ENCODE data around the gene NANS. TPM values are rescaled to one million over a fixed set of nuclear protein-coding genes. Genes with fewer than 3 reads are reported as not detected.
A peak's percentile ranks its signal among the peaks of the same experiment; 100 is the strongest.

Gene NANS
- total RNA-seq, 1 donor from 2014 or later = 41.4 TPM

DNA sequence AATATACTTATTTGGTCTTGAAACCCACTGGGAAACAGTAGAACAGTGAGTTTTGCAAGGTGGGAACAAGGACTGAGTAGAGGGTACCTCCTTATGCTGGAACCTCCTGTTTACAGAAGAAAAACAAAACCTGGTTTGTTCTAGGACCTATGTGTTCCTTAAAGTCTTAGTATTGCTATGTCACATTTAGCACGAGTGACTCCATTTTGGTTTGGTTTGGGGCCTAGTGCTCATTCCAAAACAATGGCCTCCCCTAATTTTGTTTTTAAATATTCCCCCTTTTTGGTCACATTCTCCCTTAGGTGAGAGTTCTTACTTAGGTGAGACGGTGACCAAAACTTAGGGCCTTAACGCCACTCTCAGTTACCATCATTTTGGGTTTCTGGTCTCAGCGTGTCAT lies 6.2 kb upstream of the NANS start:
- Mint-ChIP-seq H3K27me3 (ENCODE audit: unreplicated experiment) (peaks cover 1% of the 10 kb centered on the region), H3K4me3 (ENCODE audit: unreplicated experiment) (no peak overlapping the region), H3K4me1 (ENCODE audit: unreplicated experiment) (no peaks in the 10 kb centered on the region), H3K36me3 (ENCODE audit: low read depth, unreplicated experiment) (no peaks in the 10 kb centered on the region), H3K9me3 (ENCODE audit: unreplicated experiment) (no peaks in the 10 kb centered on the region), H3K27ac (ENCODE audit: unreplicated experiment) (no peak overlapping the region)
- TF ChIP-seq, protein P1, sequence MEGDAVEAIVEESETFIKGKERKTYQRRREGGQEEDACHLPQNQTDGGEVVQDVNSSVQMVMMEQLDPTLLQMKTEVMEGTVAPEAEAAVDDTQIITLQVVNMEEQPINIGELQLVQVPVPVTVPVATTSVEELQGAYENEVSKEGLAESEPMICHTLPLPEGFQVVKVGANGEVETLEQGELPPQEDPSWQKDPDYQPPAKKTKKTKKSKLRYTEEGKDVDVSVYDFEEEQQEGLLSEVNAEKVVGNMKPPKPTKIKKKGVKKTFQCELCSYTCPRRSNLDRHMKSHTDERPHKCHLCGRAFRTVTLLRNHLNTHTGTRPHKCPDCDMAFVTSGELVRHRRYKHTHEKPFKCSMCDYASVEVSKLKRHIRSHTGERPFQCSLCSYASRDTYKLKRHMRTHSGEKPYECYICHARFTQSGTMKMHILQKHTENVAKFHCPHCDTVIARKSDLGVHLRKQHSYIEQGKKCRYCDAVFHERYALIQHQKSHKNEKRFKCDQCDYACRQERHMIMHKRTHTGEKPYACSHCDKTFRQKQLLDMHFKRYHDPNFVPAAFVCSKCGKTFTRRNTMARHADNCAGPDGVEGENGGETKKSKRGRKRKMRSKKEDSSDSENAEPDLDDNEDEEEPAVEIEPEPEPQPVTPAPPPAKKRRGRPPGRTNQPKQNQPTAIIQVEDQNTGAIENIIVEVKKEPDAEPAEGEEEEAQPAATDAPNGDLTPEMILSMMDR (IDR thresholded peaks at IDR 0.05; ENCODE audit: unreplicated experiment) = no peak
- no peak for DNase-seq (ENCODE audit: low spot score)

DNA sequence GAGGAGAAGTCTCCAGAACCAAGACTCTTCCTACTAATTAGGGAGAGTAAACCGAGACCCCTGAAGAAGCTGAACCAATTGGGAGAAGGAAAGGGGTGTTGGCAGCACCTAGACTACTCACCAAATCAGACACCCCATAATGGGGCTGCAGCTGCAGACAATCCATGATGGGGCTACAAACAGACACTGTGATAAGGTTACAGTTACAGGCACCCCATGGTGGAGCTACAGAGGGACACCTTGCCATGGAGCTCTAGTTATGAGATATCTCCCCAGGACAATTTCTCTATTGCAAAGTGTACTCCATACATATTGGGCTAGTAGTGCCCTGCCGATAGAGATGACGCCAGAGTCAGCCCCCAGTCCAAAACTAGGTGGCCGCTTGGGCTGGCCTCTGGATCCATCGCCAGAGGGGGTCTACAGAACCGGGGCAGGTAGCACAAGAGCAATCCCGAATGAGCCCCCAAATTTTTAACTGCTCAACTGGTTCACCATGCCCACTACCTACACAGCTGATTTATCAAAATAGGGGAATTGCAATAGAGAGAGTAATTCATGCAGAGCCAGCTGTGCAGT lies 2.1 kb upstream of the NANS start:
- Mint-ChIP-seq H3K36me3 (ENCODE audit: low read depth, unreplicated experiment) (peaks cover 4% of the 10 kb centered on the region), H3K4me1 (ENCODE audit: unreplicated experiment) (peaks cover 7% of the 10 kb centered on the region), H3K27me3 (ENCODE audit: unreplicated experiment) (peaks cover 4% of the 10 kb centered on the region), H3K27ac (ENCODE audit: unreplicated experiment) (no peak overlapping the region), H3K4me3 (ENCODE audit: unreplicated experiment) (no peak overlapping the region), H3K9me3 (ENCODE audit: unreplicated experiment) (no peaks in the 10 kb centered on the region)
- DNase-seq (ENCODE audit: low spot score) = no peak
- TF ChIP-seq, protein P1 (IDR thresholded peaks at IDR 0.05; ENCODE audit: unreplicated experiment) = no peak

DNA sequence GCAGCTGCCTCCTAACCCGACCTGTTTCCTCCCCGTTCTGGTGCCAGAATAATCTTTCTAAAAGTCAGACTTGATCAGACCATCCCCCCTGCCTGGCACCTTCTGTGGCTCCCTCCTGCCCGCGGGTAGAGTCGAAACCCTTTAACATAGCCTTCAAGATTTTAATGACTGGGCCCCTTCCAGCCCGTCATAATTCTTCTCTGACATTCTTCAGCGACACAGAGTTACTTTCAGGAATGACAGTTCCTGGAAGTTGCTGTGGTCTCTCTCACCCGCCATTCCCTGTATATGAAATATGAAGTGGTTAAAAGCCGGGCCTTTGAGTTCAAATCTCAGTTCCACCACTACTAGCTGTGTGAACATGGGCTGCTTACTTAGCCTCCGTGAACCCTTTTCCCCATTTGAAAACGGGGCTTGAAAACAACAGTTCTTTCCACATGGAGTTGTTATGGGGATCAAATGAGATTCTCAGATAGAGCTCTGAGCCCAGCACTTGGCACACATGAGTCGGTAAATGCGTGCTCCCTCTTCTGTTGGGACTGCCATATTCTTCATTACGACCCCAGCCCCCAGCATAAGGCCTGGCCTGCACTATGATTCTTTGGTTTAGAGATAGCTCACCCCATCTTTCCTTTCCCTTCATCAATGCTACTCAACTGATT lies 737 bp downstream of the NANS start:
- Mint-ChIP-seq H3K27me3 (ENCODE audit: unreplicated experiment) (peaks cover 4% of the 10 kb centered on the region), H3K4me3 (ENCODE audit: unreplicated experiment) (peak overlapping the region; percentile 98), H3K9me3 (ENCODE audit: unreplicated experiment) (no peaks in the 10 kb centered on the region), H3K27ac (ENCODE audit: unreplicated experiment) (peak overlapping the region; percentile 99), H3K36me3 (ENCODE audit: low read depth, unreplicated experiment) (peaks cover 8% of the 10 kb centered on the region), H3K4me1 (ENCODE audit: unreplicated experiment) (peaks cover 7% of the 10 kb centered on the region)
- no peak for DNase-seq (ENCODE audit: low spot score)
- TF ChIP-seq, protein P1 (IDR thresholded peaks at IDR 0.05; ENCODE audit: unreplicated experiment) = no peak

DNA sequence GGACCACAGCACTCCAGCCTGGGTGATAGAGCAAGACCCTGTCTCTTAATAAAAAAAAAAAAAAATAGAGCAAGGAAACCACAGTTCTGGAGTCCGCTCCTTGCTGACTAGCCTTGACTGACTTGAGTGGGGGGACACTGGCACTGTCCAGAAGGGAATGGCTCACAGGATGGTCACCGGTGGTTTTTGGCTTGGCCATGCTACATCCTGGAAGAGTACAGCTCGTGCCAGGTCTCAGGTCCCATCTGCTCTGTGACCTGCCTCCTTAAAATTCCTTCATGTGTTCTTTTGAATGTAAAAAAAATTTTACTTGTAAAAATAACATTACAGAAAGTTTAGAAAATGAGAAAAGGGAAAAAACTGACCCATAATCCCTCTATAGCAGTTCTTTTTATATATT lies 5.6 kb downstream of the NANS start:
- Mint-ChIP-seq H3K4me1 (ENCODE audit: unreplicated experiment) (peaks cover 5% of the 10 kb centered on the region), H3K27me3 (ENCODE audit: unreplicated experiment) (peaks cover 3% of the 10 kb centered on the region), H3K4me3 (ENCODE audit: unreplicated experiment) (no peak overlapping the region), H3K36me3 (ENCODE audit: low read depth, unreplicated experiment) (peaks cover 21% of the 10 kb centered on the region), H3K27ac (ENCODE audit: unreplicated experiment) (no peak overlapping the region), H3K9me3 (ENCODE audit: unreplicated experiment) (no peaks in the 10 kb centered on the region)
- TF ChIP-seq, protein P1 (IDR thresholded peaks at IDR 0.05; ENCODE audit: unreplicated experiment) = no peak
- DNase-seq (ENCODE audit: low spot score) = no peak

DNA sequence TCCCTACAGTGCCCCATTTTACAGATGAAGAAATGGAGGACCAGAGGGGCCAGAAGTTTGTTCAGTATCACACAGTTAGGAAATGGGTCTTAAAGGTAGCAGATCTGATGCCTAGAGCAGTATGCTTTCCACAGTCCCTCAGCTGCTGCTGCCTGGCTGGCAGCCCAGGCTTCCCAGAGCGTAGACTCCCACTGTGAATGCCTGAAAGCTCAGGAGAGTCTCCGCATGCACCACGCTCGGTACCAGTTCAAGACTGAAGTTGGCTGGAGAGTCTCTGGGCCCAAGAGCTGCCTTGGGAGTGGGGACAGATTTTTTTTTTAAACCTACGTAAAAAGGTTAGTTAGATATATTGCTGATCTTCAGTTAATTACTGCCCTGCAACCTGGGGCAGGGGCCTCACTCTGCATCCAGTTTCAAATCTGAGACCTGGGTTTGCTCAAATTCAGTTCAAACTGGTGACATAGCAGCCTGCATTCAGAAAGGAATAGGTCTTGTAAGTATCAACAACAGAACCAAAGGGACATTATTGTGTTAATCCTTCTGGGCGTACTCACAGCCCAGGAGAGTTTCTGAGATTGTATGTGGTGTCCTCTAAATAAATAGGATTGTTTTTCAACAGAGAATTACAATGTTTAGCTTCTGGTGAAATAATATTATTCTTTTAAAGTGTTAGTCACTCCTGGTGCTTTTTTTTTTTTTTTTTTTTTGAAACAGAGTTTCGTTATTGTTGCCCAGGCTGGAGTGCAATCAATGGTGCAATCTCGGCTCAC lies 8.3 kb downstream of the NANS start:
- Mint-ChIP-seq H3K4me1 (ENCODE audit: unreplicated experiment) (no peaks in the 10 kb centered on the region), H3K9me3 (ENCODE audit: unreplicated experiment) (no peaks in the 10 kb centered on the region), H3K27ac (ENCODE audit: unreplicated experiment) (no peak overlapping the region), H3K4me3 (ENCODE audit: unreplicated experiment) (no peak overlapping the region), H3K36me3 (ENCODE audit: low read depth, unreplicated experiment) (peaks cover 19% of the 10 kb centered on the region), H3K27me3 (ENCODE audit: unreplicated experiment) (no peaks in the 10 kb centered on the region)
- TF ChIP-seq, protein P1 (IDR thresholded peaks at IDR 0.05; ENCODE audit: unreplicated experiment) = no peak
- no peak for DNase-seq (ENCODE audit: low spot score)
